ENCODE results near the gene CLEC2L. TPM values are rescaled to one million over a fixed set of nuclear protein-coding genes. Genes with fewer than 3 reads are reported as not detected.

Gene CLEC2L
- total and polyA plus RNA-seq, 2 of the 8 experiments (the other 6 are each of a cell fraction or from before 2014, with no cell fraction given), result 0.20 to 1.9 TPM

- TF ChIP-seq, protein P1, sequence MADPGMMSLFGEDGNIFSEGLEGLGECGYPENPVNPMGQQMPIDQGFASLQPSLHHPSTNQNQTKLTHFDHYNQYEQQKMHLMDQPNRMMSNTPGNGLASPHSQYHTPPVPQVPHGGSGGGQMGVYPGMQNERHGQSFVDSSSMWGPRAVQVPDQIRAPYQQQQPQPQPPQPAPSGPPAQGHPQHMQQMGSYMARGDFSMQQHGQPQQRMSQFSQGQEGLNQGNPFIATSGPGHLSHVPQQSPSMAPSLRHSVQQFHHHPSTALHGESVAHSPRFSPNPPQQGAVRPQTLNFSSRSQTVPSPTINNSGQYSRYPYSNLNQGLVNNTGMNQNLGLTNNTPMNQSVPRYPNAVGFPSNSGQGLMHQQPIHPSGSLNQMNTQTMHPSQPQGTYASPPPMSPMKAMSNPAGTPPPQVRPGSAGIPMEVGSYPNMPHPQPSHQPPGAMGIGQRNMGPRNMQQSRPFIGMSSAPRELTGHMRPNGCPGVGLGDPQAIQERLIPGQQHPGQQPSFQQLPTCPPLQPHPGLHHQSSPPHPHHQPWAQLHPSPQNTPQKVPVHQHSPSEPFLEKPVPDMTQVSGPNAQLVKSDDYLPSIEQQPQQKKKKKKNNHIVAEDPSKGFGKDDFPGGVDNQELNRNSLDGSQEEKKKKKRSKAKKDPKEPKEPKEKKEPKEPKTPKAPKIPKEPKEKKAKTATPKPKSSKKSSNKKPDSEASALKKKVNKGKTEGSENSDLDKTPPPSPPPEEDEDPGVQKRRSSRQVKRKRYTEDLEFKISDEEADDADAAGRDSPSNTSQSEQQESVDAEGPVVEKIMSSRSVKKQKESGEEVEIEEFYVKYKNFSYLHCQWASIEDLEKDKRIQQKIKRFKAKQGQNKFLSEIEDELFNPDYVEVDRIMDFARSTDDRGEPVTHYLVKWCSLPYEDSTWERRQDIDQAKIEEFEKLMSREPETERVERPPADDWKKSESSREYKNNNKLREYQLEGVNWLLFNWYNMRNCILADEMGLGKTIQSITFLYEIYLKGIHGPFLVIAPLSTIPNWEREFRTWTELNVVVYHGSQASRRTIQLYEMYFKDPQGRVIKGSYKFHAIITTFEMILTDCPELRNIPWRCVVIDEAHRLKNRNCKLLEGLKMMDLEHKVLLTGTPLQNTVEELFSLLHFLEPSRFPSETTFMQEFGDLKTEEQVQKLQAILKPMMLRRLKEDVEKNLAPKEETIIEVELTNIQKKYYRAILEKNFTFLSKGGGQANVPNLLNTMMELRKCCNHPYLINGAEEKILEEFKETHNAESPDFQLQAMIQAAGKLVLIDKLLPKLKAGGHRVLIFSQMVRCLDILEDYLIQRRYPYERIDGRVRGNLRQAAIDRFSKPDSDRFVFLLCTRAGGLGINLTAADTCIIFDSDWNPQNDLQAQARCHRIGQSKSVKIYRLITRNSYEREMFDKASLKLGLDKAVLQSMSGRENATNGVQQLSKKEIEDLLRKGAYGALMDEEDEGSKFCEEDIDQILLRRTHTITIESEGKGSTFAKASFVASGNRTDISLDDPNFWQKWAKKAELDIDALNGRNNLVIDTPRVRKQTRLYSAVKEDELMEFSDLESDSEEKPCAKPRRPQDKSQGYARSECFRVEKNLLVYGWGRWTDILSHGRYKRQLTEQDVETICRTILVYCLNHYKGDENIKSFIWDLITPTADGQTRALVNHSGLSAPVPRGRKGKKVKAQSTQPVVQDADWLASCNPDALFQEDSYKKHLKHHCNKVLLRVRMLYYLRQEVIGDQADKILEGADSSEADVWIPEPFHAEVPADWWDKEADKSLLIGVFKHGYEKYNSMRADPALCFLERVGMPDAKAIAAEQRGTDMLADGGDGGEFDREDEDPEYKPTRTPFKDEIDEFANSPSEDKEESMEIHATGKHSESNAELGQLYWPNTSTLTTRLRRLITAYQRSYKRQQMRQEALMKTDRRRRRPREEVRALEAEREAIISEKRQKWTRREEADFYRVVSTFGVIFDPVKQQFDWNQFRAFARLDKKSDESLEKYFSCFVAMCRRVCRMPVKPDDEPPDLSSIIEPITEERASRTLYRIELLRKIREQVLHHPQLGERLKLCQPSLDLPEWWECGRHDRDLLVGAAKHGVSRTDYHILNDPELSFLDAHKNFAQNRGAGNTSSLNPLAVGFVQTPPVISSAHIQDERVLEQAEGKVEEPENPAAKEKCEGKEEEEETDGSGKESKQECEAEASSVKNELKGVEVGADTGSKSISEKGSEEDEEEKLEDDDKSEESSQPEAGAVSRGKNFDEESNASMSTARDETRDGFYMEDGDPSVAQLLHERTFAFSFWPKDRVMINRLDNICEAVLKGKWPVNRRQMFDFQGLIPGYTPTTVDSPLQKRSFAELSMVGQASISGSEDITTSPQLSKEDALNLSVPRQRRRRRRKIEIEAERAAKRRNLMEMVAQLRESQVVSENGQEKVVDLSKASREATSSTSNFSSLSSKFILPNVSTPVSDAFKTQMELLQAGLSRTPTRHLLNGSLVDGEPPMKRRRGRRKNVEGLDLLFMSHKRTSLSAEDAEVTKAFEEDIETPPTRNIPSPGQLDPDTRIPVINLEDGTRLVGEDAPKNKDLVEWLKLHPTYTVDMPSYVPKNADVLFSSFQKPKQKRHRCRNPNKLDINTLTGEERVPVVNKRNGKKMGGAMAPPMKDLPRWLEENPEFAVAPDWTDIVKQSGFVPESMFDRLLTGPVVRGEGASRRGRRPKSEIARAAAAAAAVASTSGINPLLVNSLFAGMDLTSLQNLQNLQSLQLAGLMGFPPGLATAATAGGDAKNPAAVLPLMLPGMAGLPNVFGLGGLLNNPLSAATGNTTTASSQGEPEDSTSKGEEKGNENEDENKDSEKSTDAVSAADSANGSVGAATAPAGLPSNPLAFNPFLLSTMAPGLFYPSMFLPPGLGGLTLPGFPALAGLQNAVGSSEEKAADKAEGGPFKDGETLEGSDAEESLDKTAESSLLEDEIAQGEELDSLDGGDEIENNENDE (IDR thresholded peaks at IDR 0.05; ENCODE audit: insufficient replicate concordance, low read length), result no peak
- TF ChIP-seq SP4 (IDR thresholded peaks at IDR 0.05; ENCODE audit: low read length), result no peak
- no peak for TF ChIP-seq RFX5 (IDR thresholded peaks at IDR 0.05; ENCODE audit: borderline replicate concordance, low read depth, low read length)
- TF ChIP-seq TAF1 (IDR thresholded peaks at IDR 0.05; ENCODE audit: low read depth, low read length), result no peak
Observed at GRCh38 chr7:139511315-139511714, 12.2 kb upstream of the CLEC2L start (continued).

Measured in H1 (cell line).